T-helper 2 cell treated with Interferon-gamma antibody and Interleukin-4, amounts not matched to agents 5 μg/mL and 100 μg/mL, for 36 hours (primary cell): Measurements from ENCODE around the gene ETFA.
A peak's percentile ranks its signal among the peaks of the same experiment; 100 is the strongest.

Source experiments
- DNase-seq: peaks from one replicate; pipeline ENCODE4 v3.0.0; 2021; ENCODE audit warnings: low spot score
- H3K27ac Mint-ChIP-seq: one replicate; pipeline ENCODE4 v1.8.0; 2021; ENCODE audit warnings: mild to moderate bottlenecking, mixed read lengths
- H3K27me3 Mint-ChIP-seq: one replicate; pipeline ENCODE4 v1.8.0; 2021; ENCODE audit warnings: low read depth, mixed read lengths
- H3K36me3 Mint-ChIP-seq: one replicate; pipeline ENCODE4 v1.8.0; 2021; ENCODE audit warnings: low read depth, mixed read lengths
- H3K4me1 Mint-ChIP-seq: one replicate; pipeline ENCODE4 v1.8.0; 2021; ENCODE audit warnings: low read depth, mixed read lengths
- H3K4me3 Mint-ChIP-seq: one replicate; pipeline ENCODE4 v1.8.0; 2022; ENCODE audit warnings: mild to moderate bottlenecking, moderate library complexity, mixed read lengths
- H3K9me3 Mint-ChIP-seq: one replicate; pipeline ENCODE4 v1.8.0; 2021; ENCODE audit warnings: mixed read lengths

The ETFA gene

GRCh38 chr15:76311100-76311953 lies at the start of gene ETFA:
Gene ETFA, minus strand, starts transcription at chr15:76311469. Its CDS starts 81 bp downstream, at chr15:76311388.
- peak; percentile 94 for DNase-seq
- Mint-ChIP-seq H3K9me3 (no peaks in the 10 kb centered on the region), H3K36me3 (peaks cover 17% of the 10 kb centered on the region), H3K27me3 (no peaks in the 10 kb centered on the region), H3K4me1 (peaks cover 22% of the 10 kb centered on the region), H3K4me3 (peak within 1 kb of the TSS; percentile 91), H3K27ac (peak within 1 kb of the TSS; percentile 76)

DNA sequence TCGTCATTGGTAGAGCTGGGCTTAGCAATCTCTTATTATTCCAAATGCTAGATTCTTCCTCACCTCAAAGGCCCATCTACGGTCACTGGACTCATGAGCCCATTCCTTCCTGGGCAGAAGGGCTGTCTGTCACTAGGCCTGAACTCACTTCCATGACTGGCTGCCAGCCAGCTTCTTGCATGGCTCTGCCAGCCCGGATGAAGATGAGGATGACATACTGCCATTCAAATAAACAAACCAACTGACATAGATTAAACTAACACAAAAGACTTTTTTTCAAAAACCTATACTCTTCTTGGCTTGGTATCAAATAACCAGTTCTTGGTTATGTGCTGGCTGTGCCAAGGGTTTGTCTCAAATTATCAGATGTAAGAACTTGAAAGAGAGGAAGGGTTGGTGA lies 49.1 kb upstream of the ETFA start:
- Mint-ChIP-seq H3K27me3 (peaks cover 2% of the 10 kb centered on the region), H3K9me3 (no peaks in the 10 kb centered on the region), H3K36me3 (no peaks in the 10 kb centered on the region), H3K4me3 (no peak overlapping the region), H3K27ac (no peak overlapping the region), H3K4me1 (no peaks in the 10 kb centered on the region)
- no peak for DNase-seq

DNA sequence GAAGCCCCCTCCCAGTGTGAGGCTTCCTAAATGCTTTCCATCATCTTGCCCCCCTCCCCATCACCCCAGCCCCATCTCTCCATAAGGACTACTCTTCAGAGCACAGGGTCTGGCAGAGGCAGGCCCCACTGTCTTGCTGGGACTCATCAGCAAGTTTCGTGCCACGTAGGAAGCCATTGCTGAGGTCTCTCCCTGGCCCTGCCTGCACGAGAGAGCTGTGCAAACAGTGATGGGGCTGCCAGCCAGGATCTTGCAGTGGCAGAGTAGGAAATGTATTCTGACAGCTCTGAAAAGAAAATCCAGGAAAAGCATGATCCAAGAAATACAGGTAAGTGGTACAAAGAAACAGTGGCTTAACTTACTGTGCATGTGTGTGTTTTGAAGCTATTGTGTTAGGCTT lies 47.9 kb upstream of the ETFA start:
- Mint-ChIP-seq H3K4me3 (no peak overlapping the region), H3K9me3 (no peaks in the 10 kb centered on the region), H3K36me3 (no peaks in the 10 kb centered on the region), H3K27me3 (peaks cover 3% of the 10 kb centered on the region), H3K27ac (no peak overlapping the region), H3K4me1 (no peaks in the 10 kb centered on the region)
- DNase-seq: no peak

DNA sequence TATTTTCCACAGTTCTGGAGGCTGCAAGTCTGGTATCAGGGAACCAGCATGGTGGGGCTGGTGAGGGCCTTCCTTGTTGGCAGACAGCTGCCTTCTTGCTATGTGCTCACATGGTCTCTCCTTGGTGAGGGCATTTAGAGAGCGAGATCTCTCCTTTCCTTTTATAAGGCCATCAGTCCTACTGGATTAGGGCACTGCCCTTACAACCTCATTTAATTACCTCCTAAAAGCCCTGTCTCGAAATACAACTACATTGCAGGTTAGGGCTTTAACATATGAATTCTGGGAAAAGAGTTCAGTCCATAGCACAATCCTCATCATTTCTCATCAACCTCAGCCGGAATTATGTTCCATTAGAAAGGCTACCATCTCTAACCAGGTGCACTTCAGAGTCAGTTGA lies 47.2 kb upstream of the ETFA start:
- DNase-seq: no peak
- Mint-ChIP-seq H3K27me3 (peaks cover 3% of the 10 kb centered on the region), H3K27ac (no peak overlapping the region), H3K4me3 (no peak overlapping the region), H3K36me3 (no peaks in the 10 kb centered on the region), H3K4me1 (no peaks in the 10 kb centered on the region), H3K9me3 (no peaks in the 10 kb centered on the region)

- DNase-seq: no peak
- no peak overlapping the region for H3K4me3 Mint-ChIP-seq
- no peaks in the 10 kb centered on the region for H3K36me3 Mint-ChIP-seq
- no peaks in the 10 kb centered on the region for H3K9me3 Mint-ChIP-seq
- no peak overlapping the region for H3K27ac Mint-ChIP-seq
- no peaks in the 10 kb centered on the region for H3K4me1 Mint-ChIP-seq
- H3K27me3 Mint-ChIP-seq: peaks cover 17% of the 10 kb centered on the region
These were observed 43.7 kb upstream of the ETFA start for GRCh38 chr15:76354823-76355440.

GRCh38 chr15:76353903-76354302 lies 42.6 kb upstream of the ETFA start:
- H3K4me3 Mint-ChIP-seq: no peak overlapping the region
- H3K36me3 Mint-ChIP-seq: no peaks in the 10 kb centered on the region
- H3K27me3 Mint-ChIP-seq: peaks cover 24% of the 10 kb centered on the region
- H3K4me1 Mint-ChIP-seq: no peaks in the 10 kb centered on the region
- no peak for DNase-seq
- no peaks in the 10 kb centered on the region for H3K9me3 Mint-ChIP-seq
- no peak overlapping the region for H3K27ac Mint-ChIP-seq

GRCh38 chr15:76353023-76353577 lies 41.8 kb upstream of the ETFA start:
- Mint-ChIP-seq H3K9me3 (no peaks in the 10 kb centered on the region), H3K36me3 (no peaks in the 10 kb centered on the region), H3K4me3 (no peak overlapping the region), H3K27ac (no peak overlapping the region), H3K27me3 (peaks cover 32% of the 10 kb centered on the region), H3K4me1 (no peaks in the 10 kb centered on the region)
- no peak for DNase-seq

DNA sequence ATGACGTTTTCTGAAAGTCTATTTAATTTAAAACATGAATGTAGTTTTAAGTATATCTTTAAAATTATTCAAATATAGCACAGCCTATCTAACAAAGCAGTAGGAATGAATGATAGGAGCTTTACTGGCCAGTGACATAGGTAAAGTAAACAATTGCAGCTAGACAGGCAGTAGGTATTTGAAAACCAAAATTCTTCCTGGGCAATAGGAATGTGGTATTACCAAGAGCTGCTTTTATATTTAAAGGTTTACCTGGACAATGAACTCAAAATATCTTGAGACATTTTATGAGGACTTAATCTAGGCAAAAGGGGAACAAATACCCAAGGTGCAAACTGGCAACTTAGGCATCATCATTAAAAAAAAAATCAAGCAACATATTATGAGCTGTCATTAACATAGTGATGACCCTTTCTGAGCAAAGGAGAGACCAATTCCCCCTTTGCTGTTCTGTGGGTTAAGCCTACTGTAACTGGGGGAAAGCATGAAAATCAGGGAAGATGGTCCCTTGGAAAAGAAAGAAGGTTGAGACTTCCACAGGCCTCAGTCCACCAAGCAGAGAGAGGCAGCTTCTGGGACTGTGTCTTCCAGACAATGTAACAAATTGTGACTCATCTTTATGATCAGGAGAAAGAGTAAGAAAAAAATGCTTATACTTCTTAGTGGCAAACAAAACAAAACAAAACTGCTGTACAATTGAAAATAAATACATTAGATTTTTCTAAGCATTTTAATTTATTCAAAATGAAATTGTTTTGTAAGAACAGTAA lies 38.2 kb upstream of the ETFA start:
- Mint-ChIP-seq H3K27me3 (peaks cover 53% of the 10 kb centered on the region), H3K36me3 (peaks cover 9% of the 10 kb centered on the region), H3K27ac (no peak overlapping the region), H3K4me1 (peaks cover 6% of the 10 kb centered on the region), H3K9me3 (no peaks in the 10 kb centered on the region), H3K4me3 (no peak overlapping the region)
- DNase-seq: no peak

DNA sequence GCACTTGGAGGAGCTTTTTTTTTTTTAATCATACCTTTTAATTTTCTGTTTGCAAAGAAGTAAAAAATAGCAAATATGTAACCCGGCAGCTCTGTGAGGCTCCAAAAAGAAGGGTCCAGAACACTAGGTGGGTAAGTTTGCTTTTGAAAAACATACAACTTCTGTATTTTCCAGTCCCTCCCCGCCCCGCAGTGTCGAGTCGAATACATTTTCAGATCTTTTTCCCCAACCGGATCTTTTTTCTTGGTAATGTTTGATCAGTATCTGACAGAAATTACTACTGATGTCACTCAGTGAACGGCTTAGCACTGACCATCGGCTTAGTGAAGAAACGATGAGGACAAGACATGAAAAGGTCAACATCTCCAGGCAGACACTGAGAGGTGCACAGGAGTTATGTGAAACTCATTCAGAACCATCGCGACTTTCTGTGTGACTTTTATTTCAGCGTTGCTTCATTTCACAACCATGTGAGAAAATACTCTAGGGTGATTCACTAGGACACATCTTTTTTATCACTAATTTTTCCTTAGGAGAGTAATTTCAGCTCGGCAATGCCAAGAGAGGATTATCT lies 36.3 kb upstream of the ETFA start:
- H3K9me3 Mint-ChIP-seq: no peaks in the 10 kb centered on the region
- peaks cover 9% of the 10 kb centered on the region for H3K36me3 Mint-ChIP-seq
- no peak overlapping the region for H3K27ac Mint-ChIP-seq
- H3K4me3 Mint-ChIP-seq: no peak overlapping the region
- H3K27me3 Mint-ChIP-seq: peaks cover 71% of the 10 kb centered on the region
- DNase-seq: no peak
- H3K4me1 Mint-ChIP-seq: peaks cover 6% of the 10 kb centered on the region

DNA sequence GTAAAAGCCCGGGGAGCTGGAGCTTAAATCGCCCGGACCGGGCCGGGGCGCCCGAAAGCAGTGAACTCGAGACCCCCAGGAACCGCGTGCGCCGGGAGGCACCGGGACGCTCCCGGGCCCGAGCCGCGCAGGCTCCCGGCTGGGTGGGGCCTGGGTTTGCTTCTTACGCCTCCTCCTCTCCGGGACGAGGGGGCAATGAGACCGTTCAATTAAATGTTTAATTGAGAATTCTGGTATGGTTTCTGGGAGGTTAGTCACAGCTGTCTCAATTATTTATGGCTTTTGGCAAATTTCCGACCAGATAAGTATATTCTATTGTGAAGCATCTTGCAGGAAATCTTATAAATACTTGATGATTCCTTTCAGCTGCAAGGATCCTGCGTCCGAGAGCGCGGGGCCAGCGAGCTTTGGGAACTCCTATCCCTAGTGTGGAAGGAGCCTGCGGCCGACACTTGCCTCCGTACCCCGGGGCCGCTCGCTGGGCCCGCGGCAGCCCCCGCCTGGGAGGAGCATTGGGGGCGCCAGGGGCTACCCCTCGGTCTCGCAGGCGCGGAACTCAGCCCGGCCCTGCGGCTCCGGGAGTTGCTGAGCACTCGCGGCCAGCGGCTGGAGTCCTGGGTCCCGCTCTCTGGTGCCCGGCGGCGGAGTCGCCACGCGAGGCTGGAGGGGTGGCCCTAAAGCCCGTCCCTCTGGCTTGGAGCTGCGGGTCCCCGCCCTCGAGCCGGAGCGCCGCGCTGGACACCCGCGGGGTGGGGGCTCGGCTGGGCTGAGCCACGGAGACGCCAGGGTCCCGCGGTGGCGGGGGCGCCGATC lies 35.6 kb upstream of the ETFA start:
- peaks cover 6% of the 10 kb centered on the region for H3K4me1 Mint-ChIP-seq
- no peaks in the 10 kb centered on the region for H3K9me3 Mint-ChIP-seq
- H3K4me3 Mint-ChIP-seq: no peak overlapping the region
- no peak overlapping the region for H3K27ac Mint-ChIP-seq
- peaks cover 9% of the 10 kb centered on the region for H3K36me3 Mint-ChIP-seq
- H3K27me3 Mint-ChIP-seq: peaks cover 72% of the 10 kb centered on the region
- DNase-seq: no peak

DNA sequence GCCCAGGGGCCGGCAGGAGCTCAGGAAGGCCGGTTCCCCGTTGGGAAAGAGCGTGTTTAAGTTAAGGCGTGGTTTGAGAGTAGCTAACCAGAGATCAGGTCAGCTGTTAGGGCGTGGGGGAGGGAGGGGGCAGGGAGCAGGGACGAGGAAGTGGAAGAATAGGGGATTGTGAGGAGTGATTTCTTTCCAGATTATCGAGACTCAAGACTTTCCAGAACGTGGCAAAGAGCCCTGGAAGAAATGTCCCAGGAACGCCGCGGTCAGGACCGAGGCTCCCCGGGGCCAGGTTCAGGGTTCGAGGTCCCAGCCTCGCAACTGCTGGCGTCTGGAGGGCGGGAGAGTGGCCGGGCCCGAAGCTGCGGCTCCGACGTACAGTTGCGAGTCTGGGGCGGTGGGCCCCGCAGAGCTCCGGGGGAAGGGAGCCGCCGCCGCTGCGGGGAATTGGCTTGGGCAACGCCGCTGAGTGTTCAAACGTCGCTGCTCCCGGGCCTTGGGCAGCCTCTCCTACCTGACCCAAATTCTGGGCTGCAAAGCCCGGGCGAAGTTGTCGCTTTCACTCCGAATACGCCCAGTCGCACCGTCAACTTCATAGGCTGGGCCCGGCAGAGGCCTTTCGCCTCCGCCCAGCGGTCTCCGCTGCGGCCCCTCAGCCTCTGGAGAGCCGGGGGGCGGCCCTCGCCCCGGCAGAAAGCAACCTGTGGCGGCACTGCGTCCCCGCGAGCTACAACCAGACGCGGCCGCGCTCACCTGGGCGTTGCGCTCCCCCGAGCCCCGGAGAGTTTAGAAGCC lies 34.8 kb upstream of the ETFA start:
- no peak for DNase-seq
- Mint-ChIP-seq H3K4me3 (peak overlapping the region; percentile 66), H3K4me1 (peaks cover 10% of the 10 kb centered on the region), H3K27ac (peak overlapping the region; percentile 10), H3K36me3 (peaks cover 9% of the 10 kb centered on the region), H3K27me3 (peaks cover 75% of the 10 kb centered on the region), H3K9me3 (no peaks in the 10 kb centered on the region)

GRCh38 chr15:76345583-76345879 lies 34.3 kb upstream of the ETFA start:
- Mint-ChIP-seq H3K4me3 (peak overlapping the region; percentile 66), H3K9me3 (no peaks in the 10 kb centered on the region), H3K36me3 (peaks cover 9% of the 10 kb centered on the region), H3K4me1 (peaks cover 12% of the 10 kb centered on the region), H3K27ac (peak overlapping the region; percentile 10), H3K27me3 (peaks cover 76% of the 10 kb centered on the region)
- no peak for DNase-seq
